Skeletal muscle tissue (tissue), 4 donors: ENCODE results near the gene RPUSD1. TPM values are rescaled to one million over a fixed set of nuclear protein-coding genes. Genes with fewer than 3 reads are reported as not detected.
"Not testable (repeated sequence)": the region's sequence is repeated elsewhere in the genome, so short reads cannot be mapped to it uniquely, and the experiment has no call there.

Source experiments
- H3K27ac ChIP-seq: one replicate; pipeline ENCODE4 v1.7.0; 2013; ENCODE audit warnings: mild to moderate bottlenecking, low read depth, low read length, inconsistent platforms
- H3K27me3 ChIP-seq, 3 donors: one replicate each; pipeline ENCODE4 v1.7.0; 2013; ENCODE audit warnings: low read length in 3 of 3; ENCODE audit not compliant: control insufficient read depth in 3 of 3, insufficient read depth in 3 of 3
- H3K36me3 ChIP-seq, 3 donors: one replicate each; pipeline ENCODE4 v1.7.0; 2013; ENCODE audit warnings: low read length in 3 of 3; ENCODE audit not compliant: control insufficient read depth in 3 of 3, insufficient read depth in 3 of 3
- H3K4me1 ChIP-seq, 3 donors: one replicate each; pipeline ENCODE4 v1.7.0; 2013; ENCODE audit warnings: low read length in 3 of 3, mild to moderate bottlenecking in 3 of 3; ENCODE audit not compliant: control insufficient read depth in 3 of 3, insufficient read depth in 3 of 3
- H3K4me3 ChIP-seq, 3 donors: one replicate each; pipeline ENCODE4 v1.7.0; 2013; ENCODE audit warnings: low read length in 3 of 3
- H3K9ac ChIP-seq, 3 donors: one replicate each; pipeline ENCODE4 v1.7.0; 2013; ENCODE audit warnings: low read length in 3 of 3, mild to moderate bottlenecking in 3 of 3, moderate library complexity in 2 of 3, low read depth in 1 of 3
- H3K9me3 ChIP-seq, 3 donors: one replicate each; pipeline ENCODE4 v1.7.0; 2013; ENCODE audit warnings: low read length in 3 of 3; ENCODE audit not compliant: control insufficient read depth in 3 of 3
- total RNA-seq: library from RNA; depleted of rRNA; stranded (reverse); fragments of >200 nt; gene quantifications from one replicate; pipeline ENCODE4 v1.2.3, GENCODE V29; 2014
- donor health status: Osteomylitis.

The RPUSD1 gene
- total RNA-seq = 8.9 TPM

DNA sequence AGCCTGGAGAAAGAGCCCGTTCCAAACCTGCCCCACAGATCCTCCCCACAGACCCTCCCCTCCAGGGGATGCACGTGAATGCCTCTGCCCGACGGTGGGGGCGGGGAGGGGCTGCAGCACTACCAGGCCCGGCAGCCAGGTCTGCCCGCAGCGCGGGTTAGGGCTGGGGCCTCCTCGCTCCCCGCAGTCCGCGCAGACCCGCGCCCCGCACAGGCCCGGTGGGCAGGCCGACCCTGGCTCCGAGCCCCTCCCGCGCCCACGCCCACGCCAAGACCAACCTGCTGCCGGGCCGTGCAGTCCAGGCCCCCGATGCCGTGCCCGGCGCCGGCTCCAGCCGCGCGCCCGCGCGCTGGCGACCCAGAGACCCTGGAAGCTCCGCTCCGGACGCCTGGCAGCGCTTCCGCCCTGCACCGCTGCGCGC is at the start of gene RPUSD1:
Gene RPUSD1, minus strand, starts transcription at position 404 of the 421 bp plus-strand sequence. CDS start 644 bp downstream, outside the sequence.
- Histone ChIP-seq H3K9me3 (no peaks in the 10 kb centered on the region), H3K36me3 (peaks cover 5 to 10% (median 6%) of the 10 kb centered on the region in 3 donors), H3K27me3 (peaks cover 9 to 15% (median 12%) of the 10 kb centered on the region in 3 donors), H3K4me3 (peak within 1 kb of the TSS; percentile 87 to 90 (median 90)), H3K9ac (peak within 1 kb of the TSS; percentile 88 to 91 (median 91)), H3K4me1 (peaks cover 13 to 24% (median 17%) of the 10 kb centered on the region in 3 donors), H3K27ac (no peak within 1 kb of the TSS)

GRCh38 chr16:836822-837221 is 48.6 kb upstream of the RPUSD1 start:
- not testable (repeated sequence) for H3K9ac ChIP-seq, H3K27ac ChIP-seq, H3K36me3 ChIP-seq, H3K4me1 ChIP-seq, H3K4me3 ChIP-seq
- H3K27me3 ChIP-seq = peaks cover 24 to 43% (median 34%) of the 10 kb centered on the region in 3 donors
- peaks cover 4 to 15% (median 15%) of the 10 kb centered on the region in 3 donors for H3K9me3 ChIP-seq

DNA sequence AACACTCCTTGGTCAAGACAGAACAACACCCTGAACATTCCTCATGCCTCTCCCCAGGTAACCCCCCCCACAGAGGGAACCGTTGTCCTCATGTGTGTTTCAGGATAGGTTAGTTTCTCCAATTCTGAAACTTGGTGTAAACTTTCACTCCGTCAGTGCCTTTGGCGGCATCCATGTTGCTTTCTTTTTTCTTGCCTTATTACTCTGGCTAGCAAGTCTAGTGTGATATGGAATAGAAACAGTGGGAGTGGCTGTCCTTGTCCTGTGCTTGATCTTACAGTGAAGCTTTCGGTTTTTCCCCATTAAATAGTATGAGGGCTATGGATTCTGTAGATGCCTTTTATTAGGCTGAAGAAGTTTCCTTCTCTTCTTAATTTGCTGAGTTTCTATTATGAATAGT is 48.0 kb upstream of the RPUSD1 start:
- H3K36me3 ChIP-seq = no peaks in the 10 kb centered on the region
- no peak overlapping the region for H3K4me3 ChIP-seq
- H3K9me3 ChIP-seq = peaks cover 4 to 15% (median 15%) of the 10 kb centered on the region in 3 donors
- no peak overlapping the region for H3K9ac ChIP-seq
- no peaks in the 10 kb centered on the region for H3K4me1 ChIP-seq
- H3K27ac ChIP-seq = no peak overlapping the region
- H3K27me3 ChIP-seq = peaks cover 27 to 43% (median 38%) of the 10 kb centered on the region in 3 donors

DNA sequence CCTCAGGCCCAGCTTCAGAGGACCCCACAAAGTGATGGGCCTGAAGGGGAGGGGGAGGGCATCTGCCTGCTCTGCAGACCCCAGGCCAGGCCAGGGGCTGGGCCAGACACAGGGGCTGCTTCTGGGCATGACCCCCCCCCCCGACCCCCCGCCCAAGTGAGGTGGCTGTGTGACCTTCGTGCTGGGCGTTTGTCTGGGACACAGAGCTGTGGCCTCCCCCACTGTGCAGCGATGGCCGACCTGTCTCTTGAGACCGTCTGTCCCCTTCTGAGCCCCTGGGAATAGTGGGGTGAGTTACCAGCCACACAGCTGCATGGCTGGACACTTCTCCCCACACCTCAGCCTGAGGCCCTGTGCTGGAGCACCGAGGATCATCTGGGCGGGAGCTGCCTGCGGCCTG is 47.2 kb upstream of the RPUSD1 start:
- Histone ChIP-seq H3K9ac (no peak overlapping the region), H3K4me1 (no peaks in the 10 kb centered on the region), H3K27me3 (peaks cover 32 to 46% (median 39%) of the 10 kb centered on the region in 3 donors), H3K27ac (no peak overlapping the region), H3K9me3 (peaks cover 4 to 15% (median 15%) of the 10 kb centered on the region in 3 donors), H3K4me3 (no peak overlapping the region), H3K36me3 (no peaks in the 10 kb centered on the region)

DNA sequence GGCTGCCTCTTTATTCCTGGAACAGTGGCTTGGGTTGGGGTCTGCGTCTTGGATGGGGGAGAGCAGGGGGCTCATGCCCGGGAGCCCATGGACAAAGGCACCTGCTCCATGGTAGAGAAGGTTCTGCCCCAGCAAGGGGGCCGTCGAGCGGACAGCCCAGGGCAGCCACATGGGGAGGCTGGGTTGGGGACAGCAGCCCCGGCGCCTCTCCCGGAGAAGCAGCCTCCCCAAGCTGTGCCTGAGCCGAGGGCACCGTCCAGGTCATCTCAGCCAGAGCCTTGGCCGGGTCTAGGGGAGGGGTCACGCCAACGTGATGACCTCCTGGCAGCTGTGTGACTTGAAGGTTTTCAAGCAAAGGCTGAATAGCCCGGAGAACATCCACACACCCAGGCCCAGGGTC is 45.2 kb upstream of the RPUSD1 start:
- H3K27me3 ChIP-seq = peaks cover 24 to 35% (median 26%) of the 10 kb centered on the region in 3 donors
- no peak overlapping the region for H3K27ac ChIP-seq
- peaks cover 4 to 15% (median 15%) of the 10 kb centered on the region in 3 donors for H3K9me3 ChIP-seq
- H3K36me3 ChIP-seq = no peaks in the 10 kb centered on the region
- H3K4me3 ChIP-seq = no peak overlapping the region
- no peak overlapping the region for H3K9ac ChIP-seq
- H3K4me1 ChIP-seq = no peaks in the 10 kb centered on the region

GRCh38 chr16:832652-833336 is 44.6 kb upstream of the RPUSD1 start:
- Histone ChIP-seq H3K36me3 (no peaks in the 10 kb centered on the region), H3K27ac (no peak overlapping the region), H3K27me3 (peaks cover 24 to 35% (median 26%) of the 10 kb centered on the region in 3 donors), H3K4me3 (no peak overlapping the region), H3K9me3 (peaks cover 4 to 15% (median 15%) of the 10 kb centered on the region in 3 donors), H3K9ac (no peak overlapping the region), H3K4me1 (no peaks in the 10 kb centered on the region)

DNA sequence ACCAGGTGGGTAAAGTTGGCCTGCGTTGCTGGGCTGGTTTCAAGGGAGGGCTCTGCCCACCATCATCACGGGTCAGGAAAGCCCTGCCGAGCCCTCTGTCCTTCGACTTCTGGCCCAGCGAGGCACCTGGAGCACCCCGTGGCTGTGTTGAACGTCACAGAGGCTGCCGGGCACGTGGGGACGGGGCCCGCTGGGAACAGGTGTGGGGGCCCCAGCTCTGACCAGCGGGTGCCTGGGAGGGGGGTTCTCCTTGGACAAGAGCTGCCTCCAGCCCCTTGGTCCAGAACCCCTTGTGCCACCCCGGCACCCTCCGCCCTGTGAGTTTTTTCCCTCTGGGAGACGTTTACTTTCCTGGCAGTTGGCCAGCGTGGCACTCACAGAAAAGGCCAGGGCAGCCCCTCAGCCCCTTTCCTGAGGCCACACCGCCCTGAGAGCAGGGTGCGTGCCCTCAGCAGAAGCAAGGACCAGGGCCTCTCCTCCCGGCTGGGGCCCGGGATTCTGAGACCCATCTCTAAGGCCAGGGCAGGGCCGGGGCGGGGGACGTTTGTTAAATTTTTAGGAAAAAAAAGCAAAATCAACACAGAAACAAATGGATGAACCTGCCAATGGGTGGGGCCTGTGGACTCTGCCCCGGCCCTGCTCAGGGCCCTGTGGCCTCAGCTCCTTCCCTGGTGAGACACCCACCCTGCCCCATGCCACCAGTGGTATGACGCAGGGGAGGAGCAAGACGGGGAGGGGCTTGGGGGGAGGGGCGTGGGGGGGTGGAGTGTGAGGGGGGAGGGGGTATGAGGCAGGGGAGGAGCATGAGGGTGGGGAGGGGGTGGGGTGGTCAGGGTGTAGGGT is 43.6 kb upstream of the RPUSD1 start:
- Histone ChIP-seq H3K27ac (no peak overlapping the region), H3K9me3 (peaks cover 4 to 15% (median 15%) of the 10 kb centered on the region in 3 donors), H3K36me3 (no peaks in the 10 kb centered on the region), H3K4me3 (no peak overlapping the region), H3K9ac (no peak overlapping the region), H3K4me1 (no peaks in the 10 kb centered on the region), H3K27me3 (peaks cover 24 to 45% (median 28%) of the 10 kb centered on the region in 3 donors)

- Histone ChIP-seq H3K4me3 (no peak overlapping the region), H3K27me3 (peaks cover 25 to 46% (median 32%) of the 10 kb centered on the region in 3 donors), H3K36me3 (no peaks in the 10 kb centered on the region), H3K9me3 (peaks cover under 1 to 15% (median 12%) of the 10 kb centered on the region in 3 donors), H3K9ac (no peak overlapping the region), H3K4me1 (no peaks in the 10 kb centered on the region), H3K27ac (no peak overlapping the region)
These were observed 42.8 kb upstream of the RPUSD1 start for GRCh38 chr16:830871-831570.

DNA sequence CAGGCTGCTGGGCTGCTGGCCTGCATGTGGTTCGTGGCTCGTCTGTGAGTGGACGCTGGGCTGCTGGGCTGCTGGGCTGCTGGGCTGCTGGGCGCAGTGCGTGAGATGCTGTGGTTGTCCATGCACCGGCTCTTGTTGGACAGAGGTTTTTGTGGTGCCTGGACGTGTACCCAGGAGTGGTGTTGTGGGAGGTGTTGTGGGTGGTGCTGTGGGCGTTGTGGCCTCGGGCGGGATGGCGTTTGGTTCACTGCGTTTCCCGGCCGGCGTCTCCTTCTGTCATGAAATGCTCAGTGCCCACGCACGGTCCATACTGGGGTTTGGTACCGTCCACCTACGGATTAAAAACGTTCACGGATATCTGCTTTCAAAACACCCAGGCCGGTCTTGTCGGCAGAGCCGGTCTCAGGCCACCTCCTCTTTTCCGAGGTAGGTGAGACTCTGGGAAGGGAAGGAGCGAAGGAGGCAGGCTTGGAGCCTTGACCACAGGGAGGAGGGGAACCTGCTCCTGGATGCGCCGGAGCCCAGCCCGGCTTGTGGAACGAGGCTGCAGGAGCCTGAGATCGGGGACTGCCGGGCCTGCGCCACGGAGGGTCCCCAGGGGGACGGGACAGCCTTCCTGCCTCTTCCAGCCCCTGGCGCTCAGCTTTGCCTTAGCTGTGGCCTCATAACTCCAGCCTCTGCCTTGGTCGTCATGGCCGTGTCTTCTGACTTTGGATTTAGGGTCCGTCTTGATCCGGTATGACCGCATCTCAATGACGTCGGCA is 42.1 kb upstream of the RPUSD1 start:
- Histone ChIP-seq H3K36me3 (no peaks in the 10 kb centered on the region), H3K27ac (no peak overlapping the region), H3K27me3 (peaks cover 32 to 52% (median 37%) of the 10 kb centered on the region in 3 donors), H3K9ac (no peak overlapping the region), H3K4me3 (no peak overlapping the region), H3K4me1 (peaks cover 1 to 2% (median 2%) of the 10 kb centered on the region in 3 donors), H3K9me3 (peaks cover 0 to 10% (median 5%) of the 10 kb centered on the region in 3 donors)
